DMS 273 (cell line): ENCODE measurements around the gene TGIF1.
"Not testable (repeated sequence)": the region's sequence is repeated elsewhere in the genome, so short reads cannot be mapped to it uniquely, and the experiment has no call there.

ENCODE experiments used
- DNase-seq: peaks from one replicate; lab custom pipeline; 2025; ENCODE audit not compliant: unreplicated experiment; lab: John Stamatoyannopoulos, UW

Gene TGIF1

DNA sequence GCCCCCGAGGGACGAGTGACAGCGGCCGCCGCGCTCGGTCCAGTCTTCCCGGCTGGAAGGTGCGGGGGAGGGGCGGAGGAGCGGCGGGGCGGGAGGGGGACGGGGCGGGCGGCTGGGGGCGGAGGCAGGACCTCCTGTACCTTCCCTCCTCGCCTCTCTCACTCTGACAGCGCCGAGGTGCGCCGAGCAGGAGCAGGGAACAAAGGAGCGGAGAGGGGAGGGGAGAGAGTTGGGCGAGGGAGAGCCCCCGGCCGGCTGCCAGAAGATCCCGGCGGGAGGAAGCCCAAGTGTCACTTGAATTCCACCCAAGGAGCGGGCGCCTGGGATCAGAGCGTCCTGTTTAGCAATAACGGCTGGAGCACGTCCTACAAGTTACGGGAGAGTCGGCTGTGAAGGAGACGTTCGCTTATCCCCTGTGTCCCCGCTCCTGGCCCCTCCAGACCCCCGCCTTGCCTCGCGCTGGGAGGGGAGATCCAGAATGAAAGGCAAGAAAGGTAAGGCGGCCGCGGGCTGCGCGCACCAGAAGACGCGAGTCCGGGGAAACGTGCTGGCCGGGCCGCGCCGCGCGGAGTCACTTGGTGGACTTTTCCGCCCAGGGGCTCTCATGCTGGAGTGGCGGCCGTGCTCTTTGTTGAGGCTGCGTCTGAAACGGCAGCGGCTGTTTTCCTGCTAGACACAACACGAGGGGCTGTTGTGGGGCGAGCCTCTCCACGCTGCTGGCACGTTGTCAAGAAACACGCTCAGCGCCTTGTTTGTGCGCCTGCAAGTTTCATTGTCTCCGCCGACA is at the start of gene TGIF1:
TSS of gene TGIF1 (plus strand) at position 161 of the 787 bp plus-strand sequence. CDS start at position 479, 318 bp downstream.
- DNase-seq, result peak; percentile 93

- DNase-seq, result no peak
Observed at GRCh38 chr18:3400567-3401296, 49.2 kb upstream of the TGIF1 start.

GRCh38 chr18:3401669-3402620 is 48.0 kb upstream of the TGIF1 start:
- no peak for DNase-seq

- DNase-seq, result peak; percentile 27
Observed at GRCh38 chr18:3402982-3403451, 47.0 kb upstream of the TGIF1 start.

GRCh38 chr18:3405713-3406112 is 44.3 kb upstream of the TGIF1 start:
- DNase-seq, result no peak

GRCh38 chr18:3408107-3408506 is 41.9 kb upstream of the TGIF1 start:
- DNase-seq, result no peak

DNA sequence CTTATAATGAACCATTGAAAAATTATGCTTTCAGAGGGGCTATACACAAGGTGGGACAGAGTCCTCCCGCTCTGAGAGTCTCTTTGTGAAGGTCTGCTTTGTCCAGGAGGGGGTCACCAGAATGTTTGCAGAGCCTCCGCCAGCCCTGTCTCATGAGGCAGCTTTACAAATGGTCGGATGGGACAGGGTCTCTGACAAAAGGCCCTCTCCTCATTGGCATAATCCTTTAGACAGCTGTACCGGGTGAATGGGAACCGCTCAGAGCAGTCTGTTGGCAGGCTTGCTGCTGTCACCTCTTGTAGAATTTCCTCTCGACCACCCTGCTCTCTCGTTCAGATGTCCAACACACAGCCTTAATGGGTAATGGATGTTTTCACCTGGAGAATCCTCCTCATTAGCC is 40.2 kb upstream of the TGIF1 start:
- DNase-seq, result no peak

DNA sequence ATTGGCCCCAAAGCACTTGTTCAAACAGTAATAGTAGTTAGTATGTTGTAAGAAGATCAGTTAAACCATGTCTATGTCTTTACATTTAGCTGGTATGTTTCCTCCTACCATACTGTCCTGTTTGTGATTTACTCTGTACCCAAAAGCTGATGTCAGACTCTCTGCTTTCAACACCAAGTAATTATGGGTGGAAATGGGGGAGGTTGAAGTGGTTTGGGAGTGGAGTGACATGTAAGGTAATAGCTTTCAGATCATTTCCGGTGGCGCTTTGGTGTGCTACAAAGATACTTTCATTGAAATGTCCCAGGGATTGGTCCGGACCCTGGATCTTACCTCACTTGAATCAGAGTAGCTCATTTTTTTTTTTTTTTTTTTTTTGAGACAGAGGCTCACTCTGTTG is 39.7 kb upstream of the TGIF1 start:
- peak; percentile 2 for DNase-seq

GRCh38 chr18:3410876-3411275 is 39.1 kb upstream of the TGIF1 start:
- DNase-seq, result not testable (repeated sequence)

DNA sequence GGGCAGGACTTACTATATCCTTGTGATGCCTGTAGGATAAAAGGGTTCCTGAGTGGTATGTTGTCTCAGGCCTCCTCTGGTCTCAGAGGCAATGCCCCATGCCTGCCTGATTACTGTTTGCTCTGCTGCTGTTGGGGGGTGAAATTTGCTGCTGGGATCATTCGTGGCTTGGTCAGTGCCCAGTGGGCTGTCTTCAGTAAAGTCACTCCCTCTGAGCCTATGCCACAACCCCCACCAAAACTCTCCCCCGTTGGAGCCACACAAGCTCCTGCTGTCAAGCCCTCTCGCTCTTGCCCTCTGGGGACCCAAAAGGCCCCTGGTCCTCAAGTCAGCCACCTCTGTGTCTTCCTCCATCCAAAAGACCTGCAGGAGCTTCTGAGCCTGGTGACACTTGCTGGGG is 38.6 kb upstream of the TGIF1 start:
- no peak for DNase-seq

GRCh38 chr18:3411854-3412268 is 38.1 kb upstream of the TGIF1 start:
- peak; percentile 4 for DNase-seq

DNA sequence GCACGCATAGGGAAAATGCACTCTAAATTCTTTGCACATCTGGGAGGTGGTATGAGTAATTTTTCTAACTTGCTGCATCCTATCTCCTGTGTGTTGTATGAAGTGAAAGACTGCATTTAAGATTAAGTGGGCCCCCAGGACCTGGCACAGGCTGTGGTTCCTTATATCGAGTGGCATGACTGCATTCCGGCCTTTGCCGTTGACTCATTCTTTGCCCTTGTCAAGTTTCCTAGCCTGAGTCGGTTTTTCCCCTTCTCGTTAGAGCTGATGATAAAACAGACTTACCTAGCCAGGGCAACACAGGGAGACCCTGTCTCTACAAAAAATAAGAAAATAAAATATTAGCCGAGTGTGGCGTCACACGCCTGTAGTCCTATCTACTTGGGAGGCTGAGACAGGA is 37.4 kb upstream of the TGIF1 start:
- not testable (repeated sequence) for DNase-seq

- no peak for DNase-seq
Observed at GRCh38 chr18:3415110-3415509, 34.9 kb upstream of the TGIF1 start.

DNA sequence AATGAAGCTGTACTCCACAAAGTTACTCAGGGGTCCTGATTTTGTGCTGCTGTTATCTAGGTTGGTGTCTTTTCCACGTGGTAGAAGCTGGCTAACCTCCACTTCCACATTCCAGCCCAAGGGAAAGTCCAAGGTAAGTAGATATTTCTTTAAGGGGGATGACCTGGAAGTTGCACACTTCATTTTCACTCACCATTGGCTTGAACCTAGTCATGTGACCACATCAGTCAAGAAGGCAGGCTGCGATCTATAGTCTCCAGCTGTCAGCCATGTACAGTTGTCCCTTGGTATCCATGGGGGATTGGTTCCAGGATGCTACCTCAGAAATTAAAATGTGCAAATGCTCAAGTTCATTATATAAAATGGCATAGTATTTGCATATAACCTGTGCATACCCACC is 31.9 kb upstream of the TGIF1 start:
- no peak for DNase-seq

- no peak for DNase-seq
Observed at GRCh38 chr18:3420919-3421279, 29.1 kb upstream of the TGIF1 start.

GRCh38 chr18:3422905-3423304 is 27.1 kb upstream of the TGIF1 start:
- DNase-seq, result no peak

DNA sequence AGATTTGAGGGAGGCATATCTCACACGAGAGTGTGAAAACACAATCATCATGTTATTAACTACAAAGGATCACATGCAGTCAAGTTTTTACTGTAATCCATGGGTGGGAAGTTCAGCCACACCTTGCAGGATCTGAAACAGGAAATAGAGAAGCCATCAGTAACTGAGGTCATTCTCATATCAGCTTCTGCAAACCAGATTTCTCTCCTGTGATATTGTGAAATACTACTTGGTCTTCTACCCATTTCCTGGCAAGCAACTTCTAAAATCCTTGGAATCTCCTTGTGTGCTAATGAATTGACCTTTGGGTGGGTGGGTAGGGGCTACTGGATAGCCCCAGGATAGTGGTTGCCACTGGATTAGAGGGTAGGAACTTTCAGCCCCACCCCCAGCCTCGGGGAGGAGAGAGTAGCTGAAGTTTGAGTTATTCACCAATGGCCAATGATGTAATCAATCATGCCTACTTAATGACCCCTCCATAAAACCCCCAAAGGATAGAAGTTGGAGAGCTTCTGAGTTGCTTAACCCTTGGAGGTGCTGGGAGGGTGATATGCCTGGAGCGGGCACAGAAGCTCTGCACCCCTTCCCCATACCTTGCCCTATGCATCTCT is 25.6 kb upstream of the TGIF1 start:
- no peak for DNase-seq

- DNase-seq, result no peak
Observed at GRCh38 chr18:3425030-3425429, 24.9 kb upstream of the TGIF1 start.

GRCh38 chr18:3425446-3425845 is 24.5 kb upstream of the TGIF1 start:
- DNase-seq, result no peak

- DNase-seq, result no peak
Observed at GRCh38 chr18:3426074-3426473, 23.9 kb upstream of the TGIF1 start.

GRCh38 chr18:3427944-3428343 is 22.0 kb upstream of the TGIF1 start:
- no peak for DNase-seq
